Measurements from ENCODE around the gene HMX3.
A peak's percentile ranks its signal among the peaks of the same experiment; 100 is the strongest.

The HMX3 gene

GRCh38 chr10:123160311-123160980, 24.7 kb downstream of the HMX3 start:
- H3K4me2 ChIP-seq (ENCODE audit: insufficient read depth, low read length), result peak overlapping the region; percentile 83
- TF ChIP-seq EZH2 (IDR thresholded peaks at IDR 0.05; ENCODE audit: borderline replicate concordance, low read depth, low read length, severe bottlenecking), result no peak
- TF ChIP-seq, protein P1, sequence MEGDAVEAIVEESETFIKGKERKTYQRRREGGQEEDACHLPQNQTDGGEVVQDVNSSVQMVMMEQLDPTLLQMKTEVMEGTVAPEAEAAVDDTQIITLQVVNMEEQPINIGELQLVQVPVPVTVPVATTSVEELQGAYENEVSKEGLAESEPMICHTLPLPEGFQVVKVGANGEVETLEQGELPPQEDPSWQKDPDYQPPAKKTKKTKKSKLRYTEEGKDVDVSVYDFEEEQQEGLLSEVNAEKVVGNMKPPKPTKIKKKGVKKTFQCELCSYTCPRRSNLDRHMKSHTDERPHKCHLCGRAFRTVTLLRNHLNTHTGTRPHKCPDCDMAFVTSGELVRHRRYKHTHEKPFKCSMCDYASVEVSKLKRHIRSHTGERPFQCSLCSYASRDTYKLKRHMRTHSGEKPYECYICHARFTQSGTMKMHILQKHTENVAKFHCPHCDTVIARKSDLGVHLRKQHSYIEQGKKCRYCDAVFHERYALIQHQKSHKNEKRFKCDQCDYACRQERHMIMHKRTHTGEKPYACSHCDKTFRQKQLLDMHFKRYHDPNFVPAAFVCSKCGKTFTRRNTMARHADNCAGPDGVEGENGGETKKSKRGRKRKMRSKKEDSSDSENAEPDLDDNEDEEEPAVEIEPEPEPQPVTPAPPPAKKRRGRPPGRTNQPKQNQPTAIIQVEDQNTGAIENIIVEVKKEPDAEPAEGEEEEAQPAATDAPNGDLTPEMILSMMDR (IDR thresholded peaks at IDR 0.05; ENCODE audit: borderline replicate concordance, extremely low read depth, low read length, poor library complexity, severe bottlenecking), result no peak
- no peaks in the 10 kb centered on the region for H3K27me3 ChIP-seq (ENCODE audit: insufficient read depth, low read length, poor library complexity)
- peak; percentile 38 for DNase-seq
- H3K27ac ChIP-seq (ENCODE audit: low read length), result peak overlapping the region; percentile 63
- H3K4me1 ChIP-seq (ENCODE audit: insufficient read depth, low read length), result peaks cover 64% of the 10 kb centered on the region
- H3K4me3 ChIP-seq (ENCODE audit: low read depth in 1 of 2, low read length in 2 of 2), result peak overlapping the region in 1 of 2 experiments; percentile 31; a peak in 1 of 4 replicates
- H3K79me2 ChIP-seq (ENCODE audit: insufficient read depth, low read length), result peaks cover 97% of the 10 kb centered on the region
- H3K9ac ChIP-seq (ENCODE audit: low read depth, low read length), result no peak overlapping the region
- ATAC-seq (ENCODE audit: insufficient read depth, low read depth), result peak; percentile 95
- peaks cover 98% of the 10 kb centered on the region for H3K36me3 ChIP-seq (ENCODE audit: insufficient read depth, low read length)
- H2AFZ ChIP-seq (ENCODE audit: low read depth, low read length), result no peak overlapping the region
- peaks cover 58% of the 10 kb centered on the region; the same call in 1 of the 2 replicates for H4K20me1 ChIP-seq (ENCODE audit: insufficient read depth, low read length)
- H3K9me3 ChIP-seq (ENCODE audit: insufficient read depth, low read length, severe bottlenecking), result no peaks in the 10 kb centered on the region

DNA sequence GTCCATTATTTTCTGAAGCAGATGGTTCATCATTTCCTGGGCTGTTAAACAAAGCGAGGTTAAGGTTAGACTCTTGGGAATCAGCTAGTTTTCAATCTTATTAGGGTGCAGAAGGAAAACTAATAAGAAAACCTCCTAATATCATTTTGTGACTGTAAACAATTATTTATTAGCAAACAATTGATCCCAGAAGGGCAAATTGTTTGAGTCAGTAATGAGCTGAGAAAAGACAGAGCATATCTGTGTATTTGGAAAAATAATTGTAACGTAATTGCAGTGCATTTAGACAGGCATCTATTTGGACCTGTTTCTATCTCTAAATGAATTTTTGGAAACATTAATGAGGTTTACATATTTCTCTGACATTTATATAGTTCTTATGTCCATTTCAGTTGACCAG, 28.5 kb downstream of the HMX3 start:
- TF ChIP-seq EZH2 (IDR thresholded peaks at IDR 0.05; ENCODE audit: borderline replicate concordance, low read depth, low read length, severe bottlenecking), result no peak
- TF ChIP-seq, protein P1 (IDR thresholded peaks at IDR 0.05; ENCODE audit: borderline replicate concordance, extremely low read depth, low read length, poor library complexity, severe bottlenecking), result no peak
- H3K4me3 ChIP-seq (ENCODE audit: low read depth in 1 of 2, low read length in 2 of 2), result no peak overlapping the region
- no peak overlapping the region for H3K4me2 ChIP-seq (ENCODE audit: insufficient read depth, low read length)
- no peaks in the 10 kb centered on the region for H3K9me3 ChIP-seq (ENCODE audit: insufficient read depth, low read length, severe bottlenecking)
- peaks cover 94% of the 10 kb centered on the region for H3K36me3 ChIP-seq (ENCODE audit: insufficient read depth, low read length)
- ATAC-seq (ENCODE audit: insufficient read depth, low read depth) (no peak), DNase-seq (no peak)
- H3K79me2 ChIP-seq (ENCODE audit: insufficient read depth, low read length), result peaks cover 84% of the 10 kb centered on the region
- no peak overlapping the region for H3K9ac ChIP-seq (ENCODE audit: low read depth, low read length)
- H3K4me1 ChIP-seq (ENCODE audit: insufficient read depth, low read length), result peaks cover 25% of the 10 kb centered on the region
- H3K27ac ChIP-seq (ENCODE audit: low read length), result no peak overlapping the region
- no peak overlapping the region for H2AFZ ChIP-seq (ENCODE audit: low read depth, low read length)
- peaks cover 48% of the 10 kb centered on the region; the same call in 1 of the 2 replicates for H4K20me1 ChIP-seq (ENCODE audit: insufficient read depth, low read length)
- no peaks in the 10 kb centered on the region for H3K27me3 ChIP-seq (ENCODE audit: insufficient read depth, low read length, poor library complexity)

DNA sequence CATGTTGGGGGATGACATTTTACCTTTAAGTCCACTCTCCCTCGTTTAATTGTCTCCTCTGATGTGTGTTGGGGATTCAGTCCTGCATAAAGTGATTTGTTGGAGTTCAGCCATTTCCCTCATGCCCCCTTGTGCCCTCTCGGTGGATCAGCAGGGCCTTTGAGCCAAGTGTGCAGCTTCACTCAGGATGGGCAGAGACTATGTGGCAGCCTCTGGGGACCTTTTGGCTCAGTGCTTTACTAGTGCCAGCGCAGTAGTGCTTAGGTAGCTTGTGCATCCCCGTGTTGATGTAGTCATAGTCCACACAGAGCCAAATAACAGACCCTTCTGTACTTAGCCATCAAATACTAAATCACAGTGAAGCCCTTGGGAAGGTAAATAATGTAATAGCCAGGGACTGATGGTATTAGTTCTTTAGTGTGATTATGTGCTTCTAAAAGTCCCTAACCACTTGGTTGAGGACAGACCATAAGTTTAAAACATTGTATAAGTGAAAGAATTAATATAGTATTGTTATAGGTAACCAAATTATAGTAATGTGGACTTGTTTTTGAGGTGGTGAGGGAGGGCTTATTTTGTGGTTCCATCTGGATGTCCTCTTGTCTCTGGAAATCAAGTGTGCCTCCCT, 29.8 kb downstream of the HMX3 start:
- Histone ChIP-seq H3K36me3 (ENCODE audit: insufficient read depth, low read length) (peaks cover 90% of the 10 kb centered on the region), H3K79me2 (ENCODE audit: insufficient read depth, low read length) (peaks cover 73% of the 10 kb centered on the region), H3K4me3 (ENCODE audit: low read depth in 1 of 2, low read length in 2 of 2) (no peak overlapping the region), H3K27ac (ENCODE audit: low read length) (no peak overlapping the region), H3K9me3 (ENCODE audit: insufficient read depth, low read length, severe bottlenecking) (no peaks in the 10 kb centered on the region), H3K4me1 (ENCODE audit: insufficient read depth, low read length) (peaks cover 12% of the 10 kb centered on the region), H4K20me1 (ENCODE audit: insufficient read depth, low read length) (peaks cover 44% of the 10 kb centered on the region; the same call in 1 of the 2 replicates), H2AFZ (ENCODE audit: low read depth, low read length) (no peak overlapping the region), H3K4me2 (ENCODE audit: insufficient read depth, low read length) (no peak overlapping the region), H3K9ac (ENCODE audit: low read depth, low read length) (no peak overlapping the region), H3K27me3 (ENCODE audit: insufficient read depth, low read length, poor library complexity) (no peaks in the 10 kb centered on the region)
- DNase-seq, result no peak
- ATAC-seq (ENCODE audit: insufficient read depth, low read depth), result no peak
- TF ChIP-seq, protein P1 (IDR thresholded peaks at IDR 0.05; ENCODE audit: borderline replicate concordance, extremely low read depth, low read length, poor library complexity, severe bottlenecking), result peak; percentile 28
- no peak for TF ChIP-seq EZH2 (IDR thresholded peaks at IDR 0.05; ENCODE audit: borderline replicate concordance, low read depth, low read length, severe bottlenecking)

Measured in DND-41 (cell line).